NB4 (cell line): Measurements from ENCODE around the gene GON4L.
"Not testable (repeated sequence)": the region's sequence is repeated elsewhere in the genome, so short reads cannot be mapped to it uniquely, and the experiment has no call there.

ENCODE experiments used
- DNase-seq: peaks from one replicate; pipeline ENCODE4 v3.0.0; 2010; ENCODE audit warnings: low read depth
- H3K4me3 ChIP-seq: one replicate; pipeline ENCODE4 v1.5.1; 2011; ENCODE audit warnings: mild to moderate bottlenecking, low read depth, low read length, moderate library complexity
- CTCF ChIP-seq: IDR thresholded peaks from one replicate; pipeline ENCODE4 v1.5.1; 2012; ENCODE audit warnings: low read depth, low read length
- MAX ChIP-seq: IDR thresholded peaks from 2 replicates; pipeline ENCODE4 v1.6.1; 2011; ENCODE audit warnings: low read depth, low read length
- MYC ChIP-seq: IDR thresholded peaks from 2 replicates; pipeline ENCODE4 v1.6.1; 2011; ENCODE audit warnings: low read depth, low read length
- POLR2A ChIP-seq: IDR thresholded peaks from 2 replicates; pipeline ENCODE4 v1.6.1; 2011; ENCODE audit warnings: mild to moderate bottlenecking; ENCODE audit not compliant: insufficient read length; ENCODE audit errors: extremely low read depth

GON4L gene

GRCh38 chr1:155709391-155709790 lies 147.6 kb downstream of the GON4L start:
- no peak overlapping the region for H3K4me3 ChIP-seq
- no peak for DNase-seq
- no peak for TF ChIP-seq CTCF

- no peak overlapping the region for H3K4me3 ChIP-seq
- peak; percentile 13 for DNase-seq
- TF ChIP-seq MAX = no peak
Observed at GRCh38 chr1:155706139-155706538, 150.9 kb downstream of the GON4L start.

GRCh38 chr1:155704414-155704813 lies 152.6 kb downstream of the GON4L start:
- H3K4me3 ChIP-seq, DNase-seq: not testable (repeated sequence)

GRCh38 chr1:155703216-155703615 lies 153.8 kb downstream of the GON4L start:
- H3K4me3 ChIP-seq = no peak overlapping the region
- TF ChIP-seq POLR2A (no peak), MAX (no peak), MYC (no peak), CTCF (no peak)
- DNase-seq = no peak

- H3K4me3 ChIP-seq, DNase-seq: not testable (repeated sequence)
Observed at GRCh38 chr1:155701675-155702074, 155.3 kb downstream of the GON4L start.
